Measurements from ENCODE around the gene ADCY3. TPM values are rescaled to one million over a fixed set of nuclear protein-coding genes. Genes with fewer than 3 reads are reported as not detected.

ADCY3 gene
- total RNA-seq, 1 experiment from 2014 or later, result 71.1 TPM

GRCh38 chr2:24871852-24872333 is 48.1 kb downstream of the ADCY3 start:
- no TSS peak for BruUV-seq (replicated peaks)
- intact Hi-C loops (cut with micrococcal nuclease), result no loop called here
- no peak overlapping the region for H2AFZ ChIP-seq (ENCODE audit: low read depth, low read length, poor library complexity, severe bottlenecking)
- ATAC-seq (no peak), DNase-seq (ENCODE audit: low read depth, low spot score) (no peak)
- H3K9me3 ChIP-seq (ENCODE audit: control insufficient read depth in 1 of 2, insufficient read depth in 1 of 2, low read depth in 1 of 2, low read length in 2 of 2), result no peaks in the 10 kb centered on the region
- no peaks in the 10 kb centered on the region; the same call in 1 of the 2 replicates for H3K79me2 ChIP-seq (ENCODE audit: insufficient read depth, low read length)
- no peaks in the 10 kb centered on the region for H3K4me1 ChIP-seq (ENCODE audit: control insufficient read depth in 1 of 2, insufficient read depth in 2 of 2, low read length in 2 of 2)
- H3K9ac ChIP-seq (ENCODE audit: low read length), result no peak overlapping the region
- no peak overlapping the region for H3K4me3 ChIP-seq (replicated peaks in 1 of 2; ENCODE audit: low read depth in 1 of 2, low read length in 2 of 2)
- H3K4me2 ChIP-seq (ENCODE audit: low read length), result no peak overlapping the region
- no peak overlapping the region for H3K27ac ChIP-seq (ENCODE audit: low read depth, low read length)
- peaks cover 2 to 3% of the 10 kb centered on the region in 2 experiments; a peak in 2 of 4 replicates for H3K36me3 ChIP-seq (ENCODE audit: control insufficient read depth in 1 of 2, insufficient read depth in 2 of 2, low read length in 2 of 2)
- no peaks in the 10 kb centered on the region for H4K20me1 ChIP-seq (ENCODE audit: insufficient read depth)
- no peaks in the 10 kb centered on the region for H3K27me3 ChIP-seq (ENCODE audit: insufficient read depth, low read length)
- TF ChIP-seq FOSL1 (IDR thresholded peaks at IDR 0.05; ENCODE audit: low read depth), result no peak
- TF ChIP-seq, protein P1, sequence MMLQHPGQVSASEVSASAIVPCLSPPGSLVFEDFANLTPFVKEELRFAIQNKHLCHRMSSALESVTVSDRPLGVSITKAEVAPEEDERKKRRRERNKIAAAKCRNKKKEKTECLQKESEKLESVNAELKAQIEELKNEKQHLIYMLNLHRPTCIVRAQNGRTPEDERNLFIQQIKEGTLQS (IDR thresholded peaks at IDR 0.05), result no peak
- no peak for TF ChIP-seq SIN3A (IDR thresholded peaks at IDR 0.05; ENCODE audit: low read depth)
- TF ChIP-seq YY1 (IDR thresholded peaks at IDR 0.05; ENCODE audit: extremely low read depth, insufficient replicate concordance, low read depth, low read length), result no peak
- no peak for TF ChIP-seq JUND (IDR thresholded peaks at IDR 0.05)
- CTCF ChIA-PET, result no interaction called here
- no peaks in the 10 kb centered on the region for H3K9me2 ChIP-seq (ENCODE audit: insufficient read depth)
- RAD21 ChIA-PET (ENCODE audit: low non-redundant PET in 1 of 2, low total read pairs in 2 of 2, uncharacterized antibody in 2 of 2, unreplicated experiment in 2 of 2), result no interaction called here
- POLR2A ChIA-PET, result no interaction called here

DNA sequence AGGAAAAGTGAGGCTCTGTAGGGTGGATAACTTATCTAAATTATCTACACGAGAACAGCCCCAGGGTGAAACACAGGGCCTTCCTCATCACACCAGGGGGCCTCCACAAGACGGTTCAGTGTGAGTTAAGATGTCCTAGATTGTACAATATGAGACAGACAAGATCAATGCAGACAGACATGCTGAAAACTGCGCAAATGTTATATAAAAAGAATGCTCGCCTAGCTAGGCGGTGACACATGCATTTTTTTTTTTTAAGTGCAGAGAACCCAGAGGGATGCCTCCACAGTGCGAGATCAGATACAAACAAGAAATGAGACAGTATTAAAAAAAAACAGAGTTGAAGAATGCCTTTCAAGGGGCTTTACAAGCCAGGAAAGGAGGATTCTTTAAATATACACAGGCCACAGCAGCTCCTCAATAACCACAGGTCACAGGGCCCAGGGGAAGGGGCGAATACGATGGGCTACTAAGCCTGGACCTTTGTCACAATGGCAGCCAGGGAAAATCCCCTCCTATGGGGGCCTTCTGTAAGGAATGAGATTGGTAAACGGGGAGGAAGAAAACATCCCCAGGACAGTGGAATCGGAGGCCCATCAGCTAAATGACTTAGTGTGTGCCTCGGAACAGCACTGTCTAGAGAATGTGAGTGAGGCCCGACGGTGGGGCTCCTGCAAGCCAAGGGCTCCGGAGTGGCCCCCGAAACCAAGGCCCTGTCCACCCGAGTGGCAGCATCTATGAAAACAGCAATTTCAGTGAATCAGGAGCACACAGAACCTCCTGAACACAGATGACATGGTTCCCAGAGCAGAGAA is 48.9 kb downstream of the ADCY3 start:
- no peaks in the 10 kb centered on the region for H3K9me3 ChIP-seq (ENCODE audit: control insufficient read depth in 1 of 2, insufficient read depth in 1 of 2, low read depth in 1 of 2, low read length in 2 of 2)
- H3K9ac ChIP-seq (ENCODE audit: low read length), result no peak overlapping the region
- H3K36me3 ChIP-seq (ENCODE audit: control insufficient read depth in 1 of 2, insufficient read depth in 2 of 2, low read length in 2 of 2), result peaks cover 2 to 3% of the 10 kb centered on the region in 2 experiments; a peak in 2 of 4 replicates
- DNase-seq (ENCODE audit: low read depth, low spot score), result no peak
- no peak for TF ChIP-seq JUND (IDR thresholded peaks at IDR 0.05)
- TF ChIP-seq ZNF274 (IDR thresholded peaks at IDR 0.05; ENCODE audit: low read depth, low read length), result no peak
- RAD21 ChIA-PET (ENCODE audit: low non-redundant PET in 1 of 2, low total read pairs in 2 of 2, uncharacterized antibody in 2 of 2, unreplicated experiment in 2 of 2), result no interaction called here
- no peaks in the 10 kb centered on the region for H3K9me2 ChIP-seq (ENCODE audit: insufficient read depth)
- no peak overlapping the region for H3K4me3 ChIP-seq (replicated peaks in 1 of 2; ENCODE audit: low read depth in 1 of 2, low read length in 2 of 2)
- no peaks in the 10 kb centered on the region for H3K4me1 ChIP-seq (ENCODE audit: control insufficient read depth in 1 of 2, insufficient read depth in 2 of 2, low read length in 2 of 2)
- ATAC-seq, result no peak
- H3K79me2 ChIP-seq (ENCODE audit: insufficient read depth, low read length), result no peaks in the 10 kb centered on the region; the same call in 1 of the 2 replicates
- no peak overlapping the region for H3K27ac ChIP-seq (ENCODE audit: low read depth, low read length)
- no TSS peak for BruUV-seq (replicated peaks)
- intact Hi-C loops (cut with micrococcal nuclease), result no loop called here
- H3K27me3 ChIP-seq (ENCODE audit: insufficient read depth, low read length), result no peaks in the 10 kb centered on the region
- POLR2A ChIA-PET, result no interaction called here
- no peak overlapping the region for H2AFZ ChIP-seq (ENCODE audit: low read depth, low read length, poor library complexity, severe bottlenecking)
- H3K4me2 ChIP-seq (ENCODE audit: low read length), result no peak overlapping the region
- CTCF ChIA-PET, result no interaction called here
- no peaks in the 10 kb centered on the region for H4K20me1 ChIP-seq (ENCODE audit: insufficient read depth)

Measured in HCT116 (cell line).